NCI-H2196 treated with DMSO at 0.1 percent for 48 hours (cell line): ENCODE data around the gene RNF167.

Experiments used
- DNase-seq: peaks from one replicate; lab custom pipeline; 2025; ENCODE audit not compliant: unreplicated experiment; lab: John Stamatoyannopoulos, UW

Gene RNF167

DNA sequence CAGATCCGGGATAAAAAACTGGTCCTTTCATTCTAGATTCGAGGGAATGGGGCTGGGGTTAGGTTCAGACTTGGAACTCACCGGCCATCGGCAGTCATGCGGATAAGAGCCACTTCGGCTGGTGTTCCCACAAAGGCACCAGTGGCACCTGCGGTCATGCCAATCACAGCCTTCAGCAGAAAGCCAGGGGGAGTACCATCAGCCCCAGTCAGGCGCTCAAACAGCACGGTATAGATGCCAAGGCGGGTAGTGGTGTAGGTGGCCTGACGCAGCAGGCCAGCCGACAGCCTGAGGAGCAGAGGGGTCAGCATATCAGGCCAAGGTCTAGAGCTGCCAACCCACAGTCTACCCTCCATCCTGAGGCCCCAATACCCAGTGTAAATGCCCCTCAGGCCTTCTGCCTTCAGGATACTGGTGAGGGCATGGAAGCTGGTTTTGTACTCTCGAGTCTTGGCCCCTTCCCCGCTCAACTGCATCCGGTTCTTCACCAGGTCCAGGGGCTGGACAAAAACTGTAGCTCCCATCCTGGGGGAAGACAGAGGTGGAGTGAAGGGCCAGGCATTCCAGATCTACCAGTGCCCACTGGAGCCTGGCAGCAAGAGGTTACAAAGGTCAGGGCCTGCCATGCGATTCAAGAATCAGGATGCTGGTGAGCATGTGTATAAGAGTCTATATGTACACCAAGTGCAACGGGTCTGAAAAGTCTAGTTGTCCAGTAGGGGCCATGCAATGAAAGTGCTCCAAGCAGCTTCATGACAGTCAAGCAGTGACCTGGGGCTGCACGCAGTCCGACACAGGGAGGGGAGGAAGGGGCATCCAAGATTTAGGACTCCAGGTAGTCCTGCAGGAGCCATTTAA lies 1.2 kb upstream of the RNF167 start:
- DNase-seq: no peak

DNA sequence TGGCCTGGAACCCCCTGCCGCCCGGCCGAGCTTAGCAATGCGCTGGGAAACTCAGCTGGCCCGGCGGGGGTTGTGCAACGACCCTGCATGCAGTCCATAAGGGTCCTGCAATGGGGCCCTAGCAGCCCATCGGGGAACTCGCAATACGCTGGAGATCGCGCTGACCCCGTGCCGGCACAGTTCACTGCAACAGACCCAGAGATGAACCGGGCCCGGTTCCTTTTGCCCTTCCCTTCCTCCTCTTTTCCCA lies 597 bp upstream of the RNF167 start:
- no peak for DNase-seq

DNA sequence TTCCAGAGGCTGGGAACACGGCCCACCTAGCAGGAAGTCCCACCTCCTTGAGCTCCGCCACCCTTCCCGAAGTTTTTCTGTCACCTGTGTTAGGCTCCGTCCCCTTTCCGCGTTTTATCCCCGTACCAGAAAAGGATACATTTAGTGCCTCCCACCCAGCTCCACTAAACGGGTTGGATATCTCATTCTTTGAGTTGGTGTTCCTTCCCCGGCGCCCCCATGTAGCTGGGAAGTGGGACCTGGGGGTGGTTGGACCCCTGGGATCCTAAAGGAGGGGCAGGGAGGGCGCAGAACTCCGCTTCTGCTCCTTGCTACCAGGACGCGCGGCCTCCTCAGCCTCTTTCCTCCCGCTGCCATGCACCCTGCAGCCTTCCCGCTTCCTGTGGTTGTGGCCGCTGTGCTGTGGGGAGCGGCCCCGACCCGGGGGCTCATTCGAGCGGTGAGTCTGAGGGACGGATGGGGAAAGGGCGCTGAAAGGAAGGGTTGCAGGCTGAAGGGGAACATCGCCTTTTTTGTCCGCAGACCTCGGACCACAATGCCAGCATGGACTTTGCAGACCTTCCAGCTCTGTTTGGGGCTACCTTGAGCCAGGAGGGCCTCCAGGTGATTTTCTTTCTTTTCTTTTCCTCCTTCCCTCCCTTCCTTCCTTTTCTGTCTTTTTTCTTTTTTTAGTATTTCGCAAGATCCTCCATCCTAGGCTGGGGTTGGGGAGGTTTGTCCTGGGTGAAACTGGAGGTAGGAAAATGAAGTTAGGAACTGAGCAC lies 669 bp downstream of the RNF167 start:
- DNase-seq: no peak

DNA sequence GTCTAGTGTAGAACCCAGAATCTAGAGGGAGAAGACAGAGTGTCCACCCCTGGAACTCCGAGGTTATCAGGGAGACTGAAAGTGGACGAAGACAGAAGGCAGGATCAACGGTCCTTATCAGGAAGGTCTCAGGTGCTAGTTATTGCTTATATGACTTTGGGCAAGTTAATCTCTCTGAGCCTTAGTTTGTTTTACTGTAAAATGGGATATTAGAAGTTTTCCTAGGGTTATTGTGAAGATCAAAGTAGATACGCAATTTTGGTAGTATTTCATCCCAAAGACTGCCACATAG lies 1.2 kb downstream of the RNF167 start:
- no peak for DNase-seq

DNA sequence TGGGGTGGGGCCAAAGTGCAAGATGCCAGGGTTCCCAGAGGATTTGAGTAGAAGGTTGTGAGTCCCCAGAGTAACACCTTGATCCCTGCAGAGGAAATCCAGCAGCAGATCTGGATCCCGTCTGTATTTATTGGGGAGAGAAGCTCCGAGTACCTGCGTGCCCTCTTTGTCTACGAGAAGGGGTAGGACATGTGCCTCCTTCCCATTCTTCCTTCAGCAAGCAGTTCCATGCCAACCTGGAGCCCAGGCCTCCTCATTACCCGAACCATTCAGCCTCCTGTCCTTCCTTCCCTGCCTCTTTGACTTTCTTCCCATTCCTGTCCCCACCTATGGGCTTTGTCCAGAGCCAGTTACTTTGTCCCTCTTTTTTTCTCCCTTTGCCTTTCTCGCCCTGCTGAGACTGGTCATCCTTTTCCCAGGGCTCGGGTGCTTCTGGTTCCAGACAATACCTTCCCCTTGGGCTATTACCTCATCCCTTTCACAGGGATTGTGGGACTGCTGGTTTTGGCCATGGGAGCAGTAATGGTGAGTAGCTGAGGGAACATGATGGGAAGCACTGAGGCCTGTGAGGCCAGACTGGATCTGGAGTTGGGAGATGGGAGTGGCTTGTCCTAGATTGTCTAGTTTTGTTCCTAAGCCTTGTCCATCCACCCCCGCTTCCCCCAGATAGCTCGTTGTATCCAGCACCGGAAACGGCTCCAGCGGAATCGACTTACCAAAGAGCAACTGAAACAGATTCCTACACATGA lies 2.9 kb downstream of the RNF167 start:
- no peak for DNase-seq

DNA sequence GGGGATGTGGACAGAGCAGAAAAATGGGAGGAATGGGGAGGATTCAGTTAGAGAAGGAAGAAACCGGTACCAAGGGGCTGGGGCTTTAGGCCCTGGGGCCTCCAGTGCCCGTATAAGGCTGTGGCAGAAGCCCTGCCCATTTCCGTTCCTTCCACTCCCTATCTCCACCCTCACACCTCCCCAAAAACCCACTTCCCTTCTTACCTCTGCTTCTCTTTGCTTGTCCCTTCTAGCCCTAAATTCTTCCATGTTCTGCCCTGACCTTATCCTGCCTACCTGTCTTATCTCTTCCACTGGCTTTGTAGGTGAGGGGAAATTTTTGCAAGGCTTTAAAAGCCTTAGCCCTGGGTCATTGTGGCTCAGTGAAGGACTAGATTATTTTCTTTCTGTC lies 4.1 kb downstream of the RNF167 start:
- DNase-seq: no peak

DNA sequence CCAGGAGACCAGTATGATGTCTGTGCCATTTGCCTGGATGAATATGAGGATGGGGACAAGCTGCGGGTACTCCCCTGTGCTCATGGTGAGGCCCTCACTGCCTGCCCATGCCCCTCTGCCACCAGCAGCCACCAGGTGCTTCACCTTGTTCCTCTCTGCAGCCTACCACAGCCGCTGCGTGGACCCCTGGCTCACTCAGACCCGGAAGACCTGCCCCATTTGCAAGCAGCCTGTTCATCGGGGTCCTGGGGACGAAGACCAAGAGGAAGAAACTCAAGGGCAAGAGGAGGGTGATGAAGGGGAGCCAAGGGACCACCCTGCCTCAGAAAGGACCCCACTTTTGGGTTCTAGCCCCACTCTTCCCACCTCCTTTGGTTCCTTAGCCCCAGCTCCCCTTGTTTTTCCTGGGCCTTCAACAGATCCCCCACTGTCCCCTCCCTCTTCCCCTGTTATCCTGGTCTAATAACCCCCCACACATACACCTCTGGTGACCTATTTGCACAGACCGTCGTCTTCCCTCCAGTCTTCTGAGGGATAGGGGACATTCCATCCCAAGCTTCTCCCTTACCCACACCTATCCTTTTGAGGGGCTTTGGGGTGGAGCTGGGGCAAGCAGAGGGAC lies 4.6 kb downstream of the RNF167 start:
- no peak for DNase-seq

DNA sequence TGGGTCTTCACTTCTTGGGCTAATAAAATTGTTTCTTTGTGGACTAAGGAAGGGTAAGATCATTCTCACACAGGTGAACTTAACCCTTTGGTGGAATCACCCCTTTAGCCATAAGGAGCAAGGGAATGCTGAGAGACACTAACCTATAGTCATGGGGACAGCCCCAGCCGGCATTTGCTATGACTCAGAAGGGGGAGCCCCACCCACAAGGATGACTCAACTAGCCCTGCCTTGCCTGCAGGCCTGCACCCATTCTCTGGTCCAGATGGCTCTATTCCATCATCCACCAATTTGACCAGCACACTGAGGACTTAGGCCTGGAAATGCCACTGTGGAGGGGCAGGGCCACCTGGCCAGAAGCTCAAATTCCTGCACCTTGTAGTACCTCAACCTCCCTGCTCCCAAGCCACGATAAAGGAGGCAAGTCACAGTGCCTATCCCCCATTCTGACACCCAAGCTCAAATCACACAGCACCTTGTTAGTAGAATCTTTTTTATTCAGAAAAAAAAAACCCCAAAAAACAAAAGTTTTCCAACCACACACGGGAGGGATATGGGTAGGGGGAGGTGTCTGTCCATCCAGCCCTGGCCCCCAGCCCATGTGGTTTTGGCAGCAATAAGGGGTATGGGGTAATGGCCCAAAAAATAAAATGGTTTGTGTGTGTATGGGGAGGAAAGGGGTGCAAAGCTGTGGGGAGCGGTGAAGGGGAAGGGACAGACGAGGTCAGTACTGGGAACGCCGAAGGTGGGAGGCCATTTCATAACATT lies 5.3 kb downstream of the RNF167 start:
- no peak for DNase-seq

DNA sequence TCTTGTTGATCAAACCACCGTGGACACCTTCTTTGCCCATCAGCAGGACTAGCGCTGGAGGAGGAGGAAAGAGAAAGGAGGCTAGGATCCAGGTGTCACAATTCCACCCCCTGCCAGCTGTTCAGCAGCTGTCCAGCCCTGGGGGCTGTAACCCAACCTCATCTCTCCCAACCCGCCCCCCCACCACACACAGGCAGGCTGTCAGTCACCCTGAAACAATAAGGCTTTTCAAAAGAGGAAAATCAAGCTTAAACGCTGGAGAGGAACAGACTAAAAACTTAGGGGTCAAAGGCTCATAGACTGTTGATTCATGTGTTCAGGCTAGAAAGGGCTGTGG lies 5.8 kb downstream of the RNF167 start:
- no peak for DNase-seq

DNA sequence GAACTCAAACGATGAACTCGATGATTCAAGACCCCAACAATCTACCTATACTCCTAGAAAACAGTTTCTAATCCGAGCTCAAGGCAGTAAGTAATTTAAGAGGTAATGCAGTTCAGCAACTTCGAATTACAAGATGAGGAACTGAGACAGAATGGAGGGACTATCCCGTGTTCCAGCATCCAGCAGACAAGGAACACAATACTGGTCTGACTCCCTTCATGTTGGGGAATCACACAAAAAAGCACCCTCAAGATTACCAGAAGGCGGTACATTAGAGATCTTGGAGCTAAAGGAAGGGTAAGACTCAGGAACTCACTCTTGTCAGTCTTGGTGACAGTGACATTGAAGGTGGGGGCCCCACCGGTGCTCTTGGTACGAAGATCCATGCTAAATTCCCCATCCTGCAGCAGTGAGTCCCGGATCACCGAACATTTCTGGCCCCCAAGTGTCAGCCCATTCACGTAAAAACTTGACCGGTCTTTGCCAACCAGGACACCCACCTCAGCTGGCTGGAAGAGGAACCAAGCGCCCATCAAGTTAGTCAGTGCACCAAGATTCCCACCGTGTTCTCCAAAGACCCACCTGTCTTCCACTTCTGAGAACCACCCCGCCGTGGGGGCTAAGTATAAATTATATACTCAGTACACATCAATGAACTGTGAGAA lies 6.4 kb downstream of the RNF167 start:
- no peak for DNase-seq

DNA sequence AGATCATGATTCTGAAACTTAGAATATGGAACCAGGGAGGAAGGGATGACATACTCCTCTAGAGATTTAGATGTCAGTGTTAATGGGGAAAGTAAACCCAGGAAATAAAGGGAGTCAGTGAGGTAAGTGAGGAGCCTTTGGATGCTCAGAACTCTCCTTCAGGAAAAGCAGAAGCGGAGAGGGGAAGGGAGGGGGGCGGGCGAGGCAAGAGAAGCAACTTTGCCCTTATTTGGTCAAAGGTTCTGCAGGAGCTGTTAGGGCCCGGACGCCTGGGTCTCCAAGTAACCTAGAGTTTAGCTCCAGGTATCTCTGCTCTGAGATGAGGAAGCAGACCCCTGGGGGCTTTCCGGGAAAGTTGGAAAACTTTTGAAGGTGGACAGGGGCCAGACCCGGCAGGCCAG lies 6.9 kb downstream of the RNF167 start:
- DNase-seq: no peak

DNA sequence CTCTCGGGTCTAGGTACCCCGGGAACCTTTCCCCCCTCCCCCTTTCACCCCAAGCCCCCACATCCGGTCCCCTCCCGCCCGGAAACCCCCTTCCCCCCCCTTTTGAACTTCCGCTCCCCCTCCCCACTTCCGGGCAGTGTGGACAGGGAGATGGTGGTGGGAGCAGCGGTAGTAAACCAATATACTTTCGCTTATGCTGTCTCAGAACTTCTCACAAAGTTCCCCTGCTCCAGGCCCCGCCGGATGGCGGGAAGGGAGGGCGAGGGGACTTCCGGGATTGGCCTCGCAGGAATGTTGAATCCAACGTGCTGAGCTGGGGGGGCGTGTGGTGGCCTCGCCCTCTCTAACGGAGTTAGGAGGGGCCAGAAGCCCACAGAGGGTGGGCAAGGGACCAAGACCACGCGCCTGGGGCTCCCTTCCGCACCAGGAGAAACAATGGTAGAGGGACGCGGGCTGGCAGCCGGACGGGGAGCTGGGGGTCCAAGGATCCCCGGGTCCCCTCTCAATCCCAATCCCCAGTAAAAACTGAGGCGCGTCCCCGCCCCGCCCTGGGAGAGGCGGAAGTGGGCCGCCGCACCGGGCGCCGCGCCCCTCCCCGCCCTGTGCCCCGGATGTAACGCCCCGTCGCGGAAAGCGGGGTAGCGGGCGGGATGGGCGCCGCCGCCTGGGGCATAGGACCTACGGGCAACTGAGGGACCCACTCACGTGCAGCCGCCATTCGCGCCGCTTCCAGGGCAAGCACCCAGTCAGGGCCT lies 7.5 kb downstream of the RNF167 start:
- DNase-seq: no peak

DNA sequence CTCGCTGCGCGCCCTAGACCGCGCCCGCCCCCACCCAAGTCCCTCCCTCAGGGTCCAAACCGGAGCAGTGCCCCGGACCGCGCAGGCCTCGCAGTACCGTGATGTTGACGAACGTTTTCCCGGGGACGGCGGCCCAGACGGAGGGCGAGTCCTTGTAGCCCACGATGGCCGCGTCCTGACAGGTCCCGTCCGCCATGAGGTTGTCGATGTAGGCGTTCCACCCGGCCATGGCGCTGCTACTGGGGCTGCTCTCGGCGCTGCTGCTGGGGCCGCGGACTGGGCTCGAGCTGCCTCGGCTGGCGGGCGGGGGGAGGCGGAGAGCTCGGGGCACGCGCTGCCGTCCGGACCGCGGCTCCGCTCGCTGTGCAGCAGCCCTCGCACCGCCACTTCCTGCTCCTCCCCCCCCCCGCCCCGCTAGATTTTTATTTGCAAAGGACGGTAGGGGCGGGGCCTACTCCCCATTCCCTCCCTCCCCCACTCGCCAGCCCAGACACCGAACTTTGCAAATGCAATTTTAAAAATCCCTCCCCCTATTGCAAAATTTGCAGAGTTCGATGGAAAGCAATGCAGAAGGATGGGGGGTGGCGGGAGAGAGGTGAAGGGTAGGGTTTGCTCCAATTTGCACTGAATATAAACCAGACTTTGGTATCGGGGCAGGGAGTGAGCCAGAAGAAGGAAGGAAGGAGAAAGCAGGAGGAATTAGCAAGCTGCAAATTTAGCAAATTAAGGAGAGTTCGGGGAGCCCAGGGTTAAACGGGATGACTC lies 8.3 kb downstream of the RNF167 start, which contains the start of gene PFN1:
Gene PFN1 (minus strand): TSS at position 365 of the 765 bp plus-strand sequence. CDS start 136 bp downstream, at position 229.
- DNase-seq: peak; percentile 42

DNA sequence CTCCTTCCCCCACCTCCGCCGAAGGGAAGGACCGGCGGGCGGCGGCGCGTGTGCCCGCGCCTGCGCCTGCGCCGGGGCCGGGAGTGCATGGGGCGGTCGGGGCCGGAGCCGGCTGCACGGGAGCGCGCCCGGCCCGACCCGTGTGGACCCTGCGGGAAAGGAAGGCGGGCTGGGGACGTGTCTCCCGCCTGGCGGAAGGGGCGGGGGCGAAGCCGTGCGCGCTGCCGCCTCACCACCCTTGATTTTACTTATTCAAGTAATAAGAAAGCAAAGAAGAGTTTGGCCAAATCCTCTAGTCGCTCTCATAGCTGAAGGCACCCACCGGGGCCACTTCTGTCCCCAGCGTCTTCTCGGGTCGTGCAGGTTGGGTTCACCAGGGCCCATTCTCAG lies 8.9 kb downstream of the RNF167 start:
- DNase-seq: peak; percentile 51

DNA sequence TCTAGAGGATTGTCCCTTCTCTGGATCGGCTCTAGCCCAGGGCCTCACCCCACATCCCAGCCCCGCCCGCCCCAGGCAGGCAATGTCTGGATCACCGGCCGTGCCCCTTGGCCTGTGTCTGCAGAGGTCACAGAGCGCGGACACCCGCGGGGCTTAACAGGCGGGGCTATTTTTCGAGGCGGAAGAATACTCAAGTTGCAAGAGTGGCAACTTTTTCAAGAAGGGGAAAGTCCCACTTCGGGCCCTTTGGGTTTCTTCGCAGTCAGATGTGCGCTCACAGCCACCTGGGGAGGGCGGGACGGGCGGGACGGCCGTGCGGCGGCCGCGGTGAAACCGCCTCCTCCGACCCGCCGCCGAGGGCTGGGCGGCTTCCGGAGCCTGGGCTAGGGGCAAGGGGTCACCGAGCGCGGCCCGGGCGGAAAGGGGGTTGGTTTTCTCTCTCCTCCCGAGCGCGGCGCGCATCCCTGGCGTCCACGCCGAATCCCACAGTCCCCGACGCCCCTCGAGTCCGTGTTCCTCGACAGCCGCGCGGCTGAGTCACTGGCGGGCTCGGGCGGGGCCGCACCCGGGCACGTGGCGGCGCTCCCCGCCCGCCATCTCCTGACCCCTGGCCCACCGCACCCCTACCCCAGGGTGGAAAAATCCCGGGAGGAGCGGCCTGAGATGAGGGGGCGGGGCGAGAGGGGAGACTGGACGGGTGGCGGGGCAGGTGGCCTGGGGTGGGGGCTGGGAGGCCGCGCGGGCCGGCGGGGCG lies 9.4 kb downstream of the RNF167 start:
- DNase-seq: peak; percentile 50

DNA sequence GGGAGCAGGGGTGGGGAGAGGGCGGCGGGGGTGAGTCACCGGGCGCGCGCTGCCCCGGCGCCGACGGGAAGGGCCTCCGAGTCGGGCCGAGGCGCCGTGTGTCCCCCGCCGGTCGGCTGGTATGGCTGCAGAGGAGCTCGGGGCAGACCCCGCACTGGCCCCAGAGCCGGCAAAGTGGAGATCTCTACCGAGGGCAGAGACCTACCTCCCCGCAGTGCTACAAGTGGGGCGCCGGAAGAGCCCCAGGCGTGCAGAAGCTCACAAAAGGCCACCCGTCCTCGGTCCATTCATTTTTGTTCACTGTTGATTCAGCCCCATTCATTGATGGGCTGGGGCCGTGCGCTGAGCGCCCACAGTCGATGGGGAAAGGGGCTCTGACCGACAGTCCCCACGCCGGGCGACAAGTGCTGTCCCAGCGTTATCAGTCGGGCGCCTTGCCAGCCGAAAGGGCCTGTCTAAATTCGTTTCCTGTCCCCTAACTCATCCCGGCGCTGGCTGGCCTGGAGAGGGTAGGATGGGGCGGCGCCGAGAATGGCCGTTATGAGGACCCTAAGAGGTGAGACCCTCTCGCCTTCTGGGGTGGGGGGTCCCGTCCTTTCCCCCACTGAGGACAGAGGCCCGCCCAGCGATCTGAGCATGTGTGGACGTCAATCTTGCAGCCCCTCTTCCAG lies 10.1 kb downstream of the RNF167 start:
- DNase-seq: no peak

DNA sequence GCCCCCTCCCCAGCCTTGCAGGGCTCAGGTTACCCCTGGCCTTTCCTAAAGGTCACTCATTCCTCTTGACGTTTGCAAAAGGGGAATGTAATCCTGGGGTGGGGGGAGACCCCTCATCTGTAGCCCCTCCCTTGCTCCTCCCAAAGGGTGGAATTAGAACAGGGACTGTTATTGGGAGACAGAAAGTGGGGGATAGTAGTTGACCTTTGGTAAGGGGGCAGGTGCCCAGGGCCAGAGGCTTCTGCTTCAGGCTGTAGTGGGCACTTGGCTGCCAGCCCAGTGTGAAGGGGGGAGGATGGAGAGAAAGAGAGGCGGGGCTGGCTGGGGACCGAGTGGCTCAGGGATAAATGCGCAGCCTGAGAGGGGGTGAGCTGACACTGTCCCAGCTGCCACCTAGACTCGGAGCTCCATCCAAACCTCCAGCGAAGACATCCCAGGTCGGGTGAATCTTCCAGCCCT lies 10.7 kb downstream of the RNF167 start, which contains the start of gene ENO3:
Gene ENO3 (plus strand): TSS at position 374 of the 459 bp plus-strand sequence. CDS start 711 bp downstream, outside the sequence.
- no peak for DNase-seq

DNA sequence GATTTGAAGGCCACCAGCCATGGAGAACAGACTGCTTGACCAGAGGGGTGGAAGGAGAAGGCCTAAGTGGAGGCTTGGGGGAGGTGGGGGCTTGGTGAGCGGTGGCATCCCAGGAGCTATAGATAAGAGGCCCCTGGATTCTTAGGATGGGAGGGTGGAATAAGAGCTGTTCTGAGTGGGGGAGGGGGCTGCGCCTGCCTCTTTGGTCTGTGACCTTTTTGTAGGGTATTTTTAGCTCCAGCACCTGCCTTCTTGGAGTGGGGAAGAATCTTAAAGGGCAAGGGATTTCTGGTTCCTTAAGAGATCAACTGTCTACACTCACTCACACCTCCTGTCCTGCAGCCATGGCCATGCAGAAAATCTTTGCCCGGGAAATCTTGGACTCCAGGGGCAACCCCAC lies 11.4 kb downstream of the RNF167 start:
- DNase-seq: no peak
